ENCODE data around the gene ZNF646.
A peak's percentile ranks its signal among the peaks of the same experiment; 100 is the strongest.

The ZNF646 gene

DNA sequence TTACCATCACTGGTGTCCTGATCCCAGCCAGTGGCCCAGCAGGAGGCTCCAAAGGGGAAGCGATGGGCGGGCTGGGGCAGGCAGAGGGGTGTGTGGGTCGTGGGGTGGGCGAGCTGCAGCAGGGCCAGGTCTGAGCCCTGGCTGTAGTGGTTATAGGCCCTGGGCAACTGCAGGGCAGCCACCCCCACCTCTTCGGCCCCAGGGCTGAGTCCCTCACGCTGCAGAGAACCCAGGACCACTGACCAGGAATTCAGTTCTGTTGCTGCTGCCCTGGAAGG is 12.3 kb downstream of the ZNF646 start:
- DNase-seq, result no peak
- Histone ChIP-seq H3K4me3 (ENCODE audit: low read depth, low read length) (no peak overlapping the region), H3K27me3 (ENCODE audit: insufficient read depth, low read depth, severe bottlenecking) (no peaks in the 10 kb centered on the region), H3K36me3 (peaks cover 53% of the 10 kb centered on the region), H3K9me3 (ENCODE audit: severe bottlenecking) (no peaks in the 10 kb centered on the region), H3K27ac (no peak overlapping the region; the same call in 1 of the 2 replicates)
- TF ChIP-seq CTCF (IDR thresholded peaks at IDR 0.05; ENCODE audit: low read depth, low read length), result no peak

GRCh38 chr16:31087481-31087880 is 13.3 kb downstream of the ZNF646 start:
- no peak for DNase-seq
- no peak for TF ChIP-seq CTCF (IDR thresholded peaks at IDR 0.05; ENCODE audit: low read depth, low read length)
- H3K9me3 ChIP-seq (ENCODE audit: severe bottlenecking), result no peaks in the 10 kb centered on the region
- H3K27me3 ChIP-seq (ENCODE audit: insufficient read depth, low read depth, severe bottlenecking), result no peaks in the 10 kb centered on the region
- H3K27ac ChIP-seq, result peak overlapping the region; percentile 77
- no peak overlapping the region for H3K4me3 ChIP-seq (ENCODE audit: low read depth, low read length)
- peaks cover 52% of the 10 kb centered on the region for H3K36me3 ChIP-seq

DNA sequence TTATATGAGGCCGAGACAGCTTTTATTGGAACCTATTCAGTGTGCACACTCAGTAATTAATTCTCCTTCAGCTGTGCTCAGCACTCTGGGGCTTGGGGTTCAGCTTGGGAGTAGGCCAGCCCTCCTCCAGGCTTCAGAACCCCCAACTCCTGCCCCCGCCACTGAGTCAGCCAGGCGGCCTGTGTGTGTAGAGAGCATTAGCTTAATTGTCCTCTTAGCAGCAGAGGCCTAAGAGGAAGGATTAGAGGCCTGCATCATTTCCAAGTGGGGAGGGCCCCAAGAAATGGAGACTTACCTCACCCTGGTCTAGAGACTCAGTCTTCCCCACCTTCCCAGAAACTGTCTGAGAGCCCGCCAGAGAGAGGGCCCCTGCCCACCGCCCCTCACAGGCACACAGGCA is 13.7 kb downstream of the ZNF646 start:
- Histone ChIP-seq H3K27me3 (ENCODE audit: insufficient read depth, low read depth, severe bottlenecking) (no peaks in the 10 kb centered on the region), H3K36me3 (peaks cover 53% of the 10 kb centered on the region), H3K27ac (peak overlapping the region; percentile 77), H3K4me3 (ENCODE audit: low read depth, low read length) (no peak overlapping the region), H3K9me3 (ENCODE audit: severe bottlenecking) (no peaks in the 10 kb centered on the region)
- no peak for TF ChIP-seq CTCF (IDR thresholded peaks at IDR 0.05; ENCODE audit: low read depth, low read length)
- peak; percentile 80 for DNase-seq

GRCh38 chr16:31088459-31089183 is 14.4 kb downstream of the ZNF646 start, which contains the start of gene PRSS53:
Gene PRSS53, minus strand, starts transcription at chr16:31088943. Its CDS starts 134 bp downstream, at chr16:31088809.
- peak within 1 kb of the TSS; percentile 77 for H3K27ac ChIP-seq
- no peak within 1 kb of the TSS for H3K4me3 ChIP-seq (ENCODE audit: low read depth, low read length)
- H3K36me3 ChIP-seq, result peaks cover 53% of the 10 kb centered on the region
- H3K27me3 ChIP-seq (ENCODE audit: insufficient read depth, low read depth, severe bottlenecking), result no peaks in the 10 kb centered on the region
- DNase-seq, result no peak
- H3K9me3 ChIP-seq (ENCODE audit: severe bottlenecking), result no peaks in the 10 kb centered on the region
- TF ChIP-seq CTCF (IDR thresholded peaks at IDR 0.05; ENCODE audit: low read depth, low read length), result no peak

GRCh38 chr16:31089199-31089598 is 15.0 kb downstream of the ZNF646 start:
- Histone ChIP-seq H3K9me3 (ENCODE audit: severe bottlenecking) (no peaks in the 10 kb centered on the region), H3K4me3 (ENCODE audit: low read depth, low read length) (no peak overlapping the region), H3K27ac (peak overlapping the region; percentile 77), H3K36me3 (peaks cover 48% of the 10 kb centered on the region), H3K27me3 (ENCODE audit: insufficient read depth, low read depth, severe bottlenecking) (no peaks in the 10 kb centered on the region)
- no peak for DNase-seq
- no peak for TF ChIP-seq CTCF (IDR thresholded peaks at IDR 0.05; ENCODE audit: low read depth, low read length)

GRCh38 chr16:31090540-31090939 is 16.3 kb downstream of the ZNF646 start:
- Histone ChIP-seq H3K36me3 (peaks cover 42% of the 10 kb centered on the region), H3K27ac (no peak overlapping the region), H3K9me3 (ENCODE audit: severe bottlenecking) (no peaks in the 10 kb centered on the region), H3K4me3 (ENCODE audit: low read depth, low read length) (no peak overlapping the region), H3K27me3 (ENCODE audit: insufficient read depth, low read depth, severe bottlenecking) (no peaks in the 10 kb centered on the region)
- DNase-seq, result no peak
- no peak for TF ChIP-seq CTCF (IDR thresholded peaks at IDR 0.05; ENCODE audit: low read depth, low read length)
